IMR-90 (cell line): ENCODE data around the gene INPP4A.

Source experiments
- BHLHE40 ChIP-seq: fragments of 150-350 bp; IDR thresholded peaks from 2 replicates; pipeline ENCODE4 v1.6.1; 2016; ENCODE audit warnings: mild to moderate bottlenecking, low read depth, low read length
- CEBPB ChIP-seq: IDR thresholded peaks from 2 replicates; pipeline ENCODE4 v1.6.1; 2012; ENCODE audit warnings: low read depth, low read length, improper control_type of control experiment
- CHD1 ChIP-seq: IDR thresholded peaks from 2 replicates; pipeline ENCODE4 v1.6.1; 2012; ENCODE audit warnings: low read depth, low read length, improper control_type of control experiment
- CTCF ChIP-seq: conservative IDR thresholded peaks from 2 replicates; pipeline ENCODE4 v1.5.1; 2012; ENCODE audit warnings: mild to moderate bottlenecking, low read depth, low read length, improper control_type of control experiment
- ELK1 ChIP-seq: fragments of 150-350 bp; IDR thresholded peaks from 2 replicates; pipeline ENCODE4 v1.6.1; 2016; ENCODE audit warnings: low read depth, mild to moderate bottlenecking, low read length, moderate library complexity, borderline replicate concordance
- MAFK ChIP-seq: IDR thresholded peaks from 2 replicates; pipeline ENCODE4 v1.6.1; 2012; ENCODE audit warnings: low read depth, low read length, improper control_type of control experiment
- MAZ ChIP-seq: IDR thresholded peaks from 2 replicates; pipeline ENCODE4 v1.6.1; 2012; ENCODE audit warnings: low read depth, mild to moderate bottlenecking, low read length, improper control_type of control experiment, moderate library complexity, borderline replicate concordance
- POLR2A ChIP-seq: IDR thresholded peaks from 2 replicates; pipeline ENCODE4 v1.6.1; 2012; ENCODE audit warnings: mild to moderate bottlenecking, low read depth, low read length
- RAD21 ChIP-seq: IDR thresholded peaks from 2 replicates; pipeline ENCODE4 v1.6.1; 2012; ENCODE audit warnings: low read length, improper control_type of control experiment
- RCOR1 ChIP-seq: IDR thresholded peaks from 2 replicates; pipeline ENCODE4 v1.6.1; 2012; ENCODE audit warnings: mild to moderate bottlenecking, low read length, improper control_type of control experiment; ENCODE audit not compliant: insufficient replicate concordance
- RFX5 ChIP-seq: IDR thresholded peaks from 2 replicates; pipeline ENCODE4 v1.8.0; 2012; ENCODE audit warnings: low read depth, mild to moderate bottlenecking, low read length, moderate library complexity
- SMC3 ChIP-seq: fragments of 150-350 bp; IDR thresholded peaks from 2 replicates; pipeline ENCODE4 v1.6.1; 2016; ENCODE audit warnings: low read depth, mild to moderate bottlenecking, antibody characterized with exemption, low read length, moderate library complexity
- USF2 ChIP-seq: fragments of 150-350 bp; IDR thresholded peaks from 2 replicates; pipeline ENCODE4 v1.6.1; 2017; ENCODE audit warnings: mild to moderate bottlenecking, antibody characterized with exemption, low read length, low read depth

GRCh38 chr2:98477506-98477905 lies 32.8 kb downstream of the INPP4A start:
- TF ChIP-seq CTCF (no peak), USF2 (no peak), POLR2A (no peak), RFX5 (no peak), BHLHE40 (no peak), CEBPB (no peak), RAD21 (no peak), MAZ (no peak), CHD1 (no peak), RCOR1 (no peak), MAFK (no peak), ELK1 (no peak), SMC3 (no peak)
